ENCODE data around the gene STARD13. TPM values are rescaled to one million over a fixed set of nuclear protein-coding genes. Genes with fewer than 3 reads are reported as not detected.

The STARD13 gene
- total and polyA plus RNA-seq, 8 donors = 7.8 to 29.4 (median 16.2) TPM

- intact Hi-C loops (cut with DNase I) = no loop called here
- no peaks in the 10 kb centered on the region for H3K36me3 ChIP-seq
- DNase-seq (peak in 1 of 6 donors; percentile 39), ATAC-seq (peak in 1 of 4 donors; percentile 14), FAIRE-seq (no peak)
- no peak overlapping the region for H3K27ac ChIP-seq
- H3K27me3 ChIP-seq = no peaks in the 10 kb centered on the region
- H3K4me3 ChIP-seq = no peak overlapping the region
- no peak for TF ChIP-seq CTCF (IDR thresholded peaks at IDR 0.05)
- WGBS, 2 donors = 89 to 92% methylated on average over 17 of the region's 17 CpGs
- no peaks in the 10 kb centered on the region for H3K4me1 ChIP-seq
- H3K9me3 ChIP-seq = no peaks in the 10 kb centered on the region
Observed at GRCh38 chr13:33153421-33154404, 131.8 kb downstream of the STARD13 start.

- no peak overlapping the region for H3K27ac ChIP-seq
- 84 to 92% methylated on average over 3 of the region's 3 CpGs for WGBS, 2 donors
- no peaks in the 10 kb centered on the region for H3K9me3 ChIP-seq
- no peak overlapping the region for H3K4me3 ChIP-seq
- intact Hi-C loops (cut with DNase I) = no loop called here
- no peak for FAIRE-seq
- DNase-seq = no peak
- no peaks in the 10 kb centered on the region for H3K27me3 ChIP-seq
- H3K4me1 ChIP-seq = no peaks in the 10 kb centered on the region
- H3K36me3 ChIP-seq = no peaks in the 10 kb centered on the region
- no peak for TF ChIP-seq CTCF (IDR thresholded peaks at IDR 0.05)
- peak in 1 of 4 donors; percentile 27 for ATAC-seq
Observed at GRCh38 chr13:33152389-33152788, 133.2 kb downstream of the STARD13 start.

GRCh38 chr13:33150662-33151061, 134.9 kb downstream of the STARD13 start:
- no peak for TF ChIP-seq CTCF (IDR thresholded peaks at IDR 0.05)
- Histone ChIP-seq H3K27ac (no peak overlapping the region), H3K36me3 (no peaks in the 10 kb centered on the region), H3K4me3 (no peak overlapping the region), H3K27me3 (no peaks in the 10 kb centered on the region), H3K4me1 (no peaks in the 10 kb centered on the region), H3K9me3 (no peaks in the 10 kb centered on the region)
- DNase-seq (no peak), FAIRE-seq (no peak), ATAC-seq (no peak)
- intact Hi-C loops (cut with DNase I) = no loop called here
- WGBS, 2 donors = 95 to 97% methylated on average over 5 of the region's 5 CpGs

GRCh38 chr13:33150126-33150525, 135.4 kb downstream of the STARD13 start:
- no peak for ATAC-seq
- H3K27ac ChIP-seq = no peak overlapping the region
- intact Hi-C loops (cut with DNase I) = no loop called here
- no peak overlapping the region for H3K4me3 ChIP-seq
- H3K4me1 ChIP-seq = no peaks in the 10 kb centered on the region
- H3K27me3 ChIP-seq = no peaks in the 10 kb centered on the region
- 82 to 83% methylated on average over 1 of the region's 1 CpG for WGBS, 2 donors
- no peak for TF ChIP-seq CTCF (IDR thresholded peaks at IDR 0.05)
- no peak for FAIRE-seq
- no peaks in the 10 kb centered on the region for H3K36me3 ChIP-seq
- no peaks in the 10 kb centered on the region for H3K9me3 ChIP-seq
- no peak for DNase-seq

GRCh38 chr13:33147832-33148231, 137.7 kb downstream of the STARD13 start:
- Histone ChIP-seq H3K4me1 (no peaks in the 10 kb centered on the region), H3K9me3 (no peaks in the 10 kb centered on the region), H3K4me3 (no peak overlapping the region), H3K27ac (no peak overlapping the region), H3K27me3 (no peaks in the 10 kb centered on the region), H3K36me3 (no peaks in the 10 kb centered on the region)
- no peak for TF ChIP-seq CTCF (IDR thresholded peaks at IDR 0.05)
- no peak for FAIRE-seq
- intact Hi-C loops (cut with DNase I) = no loop called here
- no peak for ATAC-seq
- no peak for DNase-seq
- WGBS, 2 donors = 97 to 98% methylated on average over 3 of the region's 3 CpGs
